SU-DHL-6 (cell line): ENCODE measurements around the gene KLK1.

ENCODE experiments used
- H2AFZ ChIP-seq: fragments of 200-600 bp; sonication (generic); 2 replicates; pipeline ENCODE4 v1.6.1; 2014; ENCODE audit warnings: low read depth, mild to moderate bottlenecking, moderate library complexity, mixed read lengths, antibody characterized with exemption, low read length; ENCODE audit not compliant: severe bottlenecking
- H3F3A ChIP-seq: fragments of 200-600 bp; shearing (Covaris generic); 2 replicates; pipeline ENCODE4 v1.6.0; 2016; ENCODE audit warnings: antibody characterized with exemption, mild to moderate bottlenecking; ENCODE audit not compliant: insufficient read depth
- H3K27ac ChIP-seq: fragments of 200-600 bp; sonication (generic); 2 replicates; pipeline ENCODE4 v1.5.1; 2016; ENCODE audit warnings: low read depth, mild to moderate bottlenecking, low read length, moderate library complexity, mixed read lengths
- H3K27me3 ChIP-seq: fragments of 200-600 bp; sonication (generic), shearing (Covaris generic); 2 replicates; pipeline ENCODE4 v1.6.0; 2014; ENCODE audit warnings: mild to moderate bottlenecking, low read length
- H3K36me3 ChIP-seq: fragments of 200-600 bp; sonication (generic); 2 replicates; pipeline ENCODE4 v1.6.1; 2014; ENCODE audit warnings: mild to moderate bottlenecking, low read length, mixed read lengths
- H3K4me2 ChIP-seq: fragments of 300-600, 200-600 bp; shearing (Covaris generic), sonication (generic); 2 replicates; pipeline ENCODE4 v1.6.0; 2014; ENCODE audit warnings: low read length, low read depth, mild to moderate bottlenecking; ENCODE audit not compliant: poor library complexity, severe bottlenecking
- H3K4me3 ChIP-seq: fragments of 200-600 bp; sonication (generic); 2 replicates; pipeline ENCODE4 v1.5.1; 2014; ENCODE audit warnings: antibody characterized with exemption, low read length, mild to moderate bottlenecking, mixed read lengths; ENCODE audit not compliant: insufficient read depth, poor library complexity, severe bottlenecking
- H3K79me2 ChIP-seq: fragments of 200-600 bp; sonication (generic); 2 replicates; pipeline ENCODE4 v1.6.1; 2014; ENCODE audit warnings: mild to moderate bottlenecking, low read length, moderate library complexity; ENCODE audit not compliant: insufficient read depth
- H3K9ac ChIP-seq: fragments of 200-600 bp; sonication (generic); 2 replicates; pipeline ENCODE4 v1.7.0; 2014; ENCODE audit warnings: mild to moderate bottlenecking, low read length
- H3K9me2 ChIP-seq: fragments of 200-600 bp; sonication (generic); replicated peaks from 2 replicates; pipeline ENCODE4 v1.6.1; 2014; ENCODE audit warnings: low read length; ENCODE audit not compliant: insufficient read depth
- H3K9me3 ChIP-seq: fragments of 200-600 bp; sonication (generic); 2 replicates; pipeline ENCODE4 v1.6.1; 2014; ENCODE audit warnings: low read length, mixed read lengths; ENCODE audit not compliant: insufficient read depth
- H4K20me1 ChIP-seq: fragments of 200-600 bp; sonication (generic); 2 replicates; pipeline ENCODE4 v1.6.1; 2014; ENCODE audit warnings: low read depth, mild to moderate bottlenecking, antibody characterized with exemption, low read length, moderate library complexity, mixed read lengths
- CTCF ChIP-seq: fragments of 200-600 bp; sonication (generic); IDR thresholded peaks from one replicate; pipeline ENCODE4 v1.5.1; 2017; ENCODE audit warnings: antibody characterized with exemption, mild to moderate bottlenecking, low read length, moderate library complexity; ENCODE audit not compliant: insufficient read depth, poor library complexity, severe bottlenecking
- EZH2phosphoT487 ChIP-seq: fragments of 200-600 bp; sonication (generic), shearing (Covaris generic); conservative IDR thresholded peaks from 2 replicates; pipeline ENCODE4 v1.6.1; 2018; ENCODE audit warnings: mild to moderate bottlenecking, antibody characterized with exemption, low read length, moderate library complexity, mixed read lengths

KLK1 gene

GRCh38 chr19:50818859-50819472, 4.6 kb downstream of the KLK1 start:
- no peaks in the 10 kb centered on the region for H3K9me3 ChIP-seq
- no peaks in the 10 kb centered on the region for H3K36me3 ChIP-seq
- no peaks in the 10 kb centered on the region for H3K9me2 ChIP-seq
- H3K9ac ChIP-seq: no peak overlapping the region
- no peak overlapping the region for H3K4me2 ChIP-seq
- TF ChIP-seq CTCF (no peak), EZH2phosphoT487 (no peak)
- H3F3A ChIP-seq: no peaks in the 10 kb centered on the region
- H3K27ac ChIP-seq: no peak overlapping the region
- no peak overlapping the region for H3K4me3 ChIP-seq
- H3K79me2 ChIP-seq: no peaks in the 10 kb centered on the region
- H4K20me1 ChIP-seq: no peaks in the 10 kb centered on the region
- H2AFZ ChIP-seq: no peak overlapping the region
- no peaks in the 10 kb centered on the region for H3K27me3 ChIP-seq

GRCh38 chr19:50817941-50818858, 5.4 kb downstream of the KLK1 start:
- no peak overlapping the region for H2AFZ ChIP-seq
- H3F3A ChIP-seq: no peaks in the 10 kb centered on the region
- H3K79me2 ChIP-seq: no peaks in the 10 kb centered on the region
- no peaks in the 10 kb centered on the region for H3K9me2 ChIP-seq
- TF ChIP-seq EZH2phosphoT487 (no peak), CTCF (no peak)
- H3K27ac ChIP-seq: no peak overlapping the region
- no peaks in the 10 kb centered on the region for H3K27me3 ChIP-seq
- no peaks in the 10 kb centered on the region for H4K20me1 ChIP-seq
- no peaks in the 10 kb centered on the region for H3K36me3 ChIP-seq
- H3K4me2 ChIP-seq: no peak overlapping the region
- no peak overlapping the region for H3K9ac ChIP-seq
- no peak overlapping the region for H3K4me3 ChIP-seq
- H3K9me3 ChIP-seq: no peaks in the 10 kb centered on the region

GRCh38 chr19:50815439-50815838, 8.1 kb downstream of the KLK1 start:
- H4K20me1 ChIP-seq: no peaks in the 10 kb centered on the region
- H3K4me2 ChIP-seq: no peak overlapping the region
- no peaks in the 10 kb centered on the region for H3K27me3 ChIP-seq
- H3K9me3 ChIP-seq: no peaks in the 10 kb centered on the region
- H3F3A ChIP-seq: no peaks in the 10 kb centered on the region
- no peaks in the 10 kb centered on the region for H3K79me2 ChIP-seq
- H3K36me3 ChIP-seq: no peaks in the 10 kb centered on the region
- no peak overlapping the region for H3K27ac ChIP-seq
- H2AFZ ChIP-seq: no peak overlapping the region
- no peak overlapping the region for H3K9ac ChIP-seq
- TF ChIP-seq CTCF (no peak), EZH2phosphoT487 (no peak)
- no peaks in the 10 kb centered on the region for H3K9me2 ChIP-seq
- no peak overlapping the region for H3K4me3 ChIP-seq
